NCI-H345 treated with DMSO at 0.1 percent for 48 hours (cell line): ENCODE measurements around the gene PPIL4.

Experiments
- DNase-seq: peaks from one replicate; lab custom pipeline; 2025; ENCODE audit not compliant: unreplicated experiment; lab: John Stamatoyannopoulos, UW

The PPIL4 gene

DNA sequence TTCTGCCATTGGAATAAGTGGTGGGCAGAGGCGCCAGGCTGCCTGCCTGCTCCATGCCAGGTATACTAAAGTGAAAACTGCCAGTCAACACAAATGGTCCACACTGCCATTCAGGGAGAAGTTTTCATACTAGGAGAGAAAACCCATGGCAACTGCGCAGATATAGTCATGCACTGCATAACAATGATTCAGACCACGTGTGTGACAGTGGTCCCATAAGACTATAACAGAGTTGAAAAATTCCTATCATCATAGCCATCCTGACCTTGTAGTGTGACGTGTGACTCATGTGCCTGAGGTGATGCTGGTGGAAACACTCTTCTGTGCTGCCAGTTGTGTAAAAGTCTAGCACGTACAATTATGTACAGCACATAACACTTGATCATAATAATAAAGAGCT lies 86.1 kb downstream of the PPIL4 start:
- no peak for DNase-seq

DNA sequence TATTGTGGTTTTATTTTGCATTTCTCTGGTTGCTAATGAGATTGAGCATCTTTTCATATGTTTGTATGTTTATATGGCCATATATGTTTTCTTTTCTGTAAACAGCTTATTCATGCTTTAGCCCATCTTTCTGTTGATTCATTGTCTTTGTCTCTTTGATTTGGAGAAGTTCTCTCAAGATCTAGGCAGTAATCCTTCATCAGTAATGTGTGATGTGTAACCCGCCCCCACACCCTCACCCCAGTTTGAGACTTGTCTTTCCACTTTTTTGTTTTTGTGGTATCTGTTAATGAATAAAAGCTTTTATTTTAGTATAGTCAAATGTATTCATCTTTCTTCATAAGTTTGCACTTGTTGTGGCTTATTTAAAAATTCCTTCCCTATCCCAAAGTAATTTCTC lies 87.0 kb downstream of the PPIL4 start:
- DNase-seq = no peak

DNA sequence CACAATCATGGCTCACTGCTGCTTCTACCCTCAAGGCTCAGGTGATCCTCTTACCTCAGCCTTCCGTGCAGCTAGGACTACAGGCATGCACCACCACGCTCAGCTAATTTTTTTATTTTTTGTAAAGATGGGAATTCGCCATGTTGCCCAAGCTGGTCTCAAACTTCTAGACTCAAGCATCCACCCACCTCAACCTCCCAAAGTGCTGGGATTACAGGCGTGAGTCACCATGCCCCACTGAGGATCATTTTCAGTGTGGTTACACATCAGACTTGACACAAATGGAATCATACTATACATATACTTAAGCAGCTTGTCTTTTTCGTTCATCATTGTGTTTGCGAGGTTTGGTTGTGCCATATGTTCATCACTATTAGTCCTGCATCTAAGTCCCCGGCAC lies 87.6 kb downstream of the PPIL4 start:
- no peak for DNase-seq

- no peak for DNase-seq
Observed at GRCh38 chr6:149457316-149457884, 88.4 kb downstream of the PPIL4 start.

DNA sequence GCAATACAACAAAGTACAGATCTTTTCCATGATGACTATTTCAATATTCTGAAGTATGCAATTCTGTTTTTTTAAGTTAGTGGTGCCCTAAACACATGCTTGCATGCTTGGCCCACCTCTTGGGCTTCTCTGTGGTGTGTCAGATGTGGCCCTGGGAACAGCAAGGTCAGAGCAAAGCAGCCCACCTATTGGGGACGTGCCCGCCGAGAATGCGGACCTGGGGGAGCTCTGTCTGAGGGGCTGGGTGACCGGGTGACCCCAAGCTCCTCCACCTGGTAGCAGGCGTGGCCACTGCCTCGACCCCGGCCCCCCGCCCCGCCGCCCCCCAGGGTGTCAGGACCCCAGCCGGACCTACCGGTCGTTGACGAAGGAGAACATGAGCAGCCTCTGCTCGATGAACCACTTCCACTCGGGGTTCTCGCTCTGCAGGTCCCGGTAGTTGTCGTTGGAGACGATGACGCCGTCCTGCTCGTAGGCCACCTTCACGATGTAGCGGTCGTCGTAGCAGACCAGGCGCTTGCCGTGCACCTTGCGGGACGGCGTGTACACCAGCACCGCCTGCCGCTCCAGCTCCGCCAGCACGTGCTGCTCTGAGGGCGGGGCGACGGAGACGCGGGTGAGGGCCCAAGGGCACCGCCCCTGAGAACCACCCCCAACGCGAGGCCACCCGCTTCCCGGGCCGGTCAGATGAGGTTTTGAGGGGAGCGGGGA lies 89.4 kb downstream of the PPIL4 start:
- no peak for DNase-seq

DNA sequence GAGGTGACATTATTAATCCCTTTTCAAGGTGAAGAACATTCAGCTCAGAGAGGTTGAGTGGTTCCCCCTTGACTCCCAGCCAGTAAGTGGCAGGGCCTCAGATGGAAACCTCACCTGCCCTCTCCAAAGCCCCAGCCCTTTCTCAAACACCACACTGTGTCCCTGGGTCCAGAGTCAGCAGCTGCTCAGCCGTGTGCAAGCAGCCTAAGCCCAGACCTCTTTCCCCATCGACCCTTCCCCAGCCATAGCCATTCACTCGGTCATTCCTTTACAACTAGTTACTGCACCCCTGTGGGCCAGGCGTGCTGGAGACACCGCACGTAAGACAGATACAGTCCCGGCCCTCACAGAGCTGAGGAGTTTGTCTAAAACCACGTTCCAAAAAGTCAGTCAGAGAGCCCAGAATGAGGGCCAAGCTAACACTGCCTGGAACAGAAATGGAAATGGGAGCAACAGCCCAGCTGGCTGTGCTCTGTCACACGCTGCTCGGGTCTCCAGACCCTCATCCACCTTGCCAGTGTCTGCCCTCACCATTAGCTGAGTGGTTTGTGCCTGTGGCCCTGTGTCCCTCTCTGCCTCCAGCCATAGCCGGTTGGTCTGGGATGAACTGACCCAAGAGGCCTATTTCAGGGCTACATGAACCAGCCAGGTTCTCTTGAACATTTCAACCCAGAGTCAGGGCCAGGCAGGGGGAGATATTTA lies 90.7 kb downstream of the PPIL4 start:
- DNase-seq = no peak
